HG03469 (cell line): ENCODE results near the gene SLIT3.

Experiments used
- ATAC-seq: cut with Tn5 transposase; IDR thresholded peaks from one replicate; pipeline ENCODE4 v1.9.1; 2021; ENCODE audit warnings: mild to moderate bottlenecking, moderate library complexity, moderate number of reproducible peaks; ENCODE audit not compliant: unreplicated experiment

Gene SLIT3

GRCh38 chr5:168848569-168848968 is 452.4 kb downstream of the SLIT3 start:
- ATAC-seq, result no peak

DNA sequence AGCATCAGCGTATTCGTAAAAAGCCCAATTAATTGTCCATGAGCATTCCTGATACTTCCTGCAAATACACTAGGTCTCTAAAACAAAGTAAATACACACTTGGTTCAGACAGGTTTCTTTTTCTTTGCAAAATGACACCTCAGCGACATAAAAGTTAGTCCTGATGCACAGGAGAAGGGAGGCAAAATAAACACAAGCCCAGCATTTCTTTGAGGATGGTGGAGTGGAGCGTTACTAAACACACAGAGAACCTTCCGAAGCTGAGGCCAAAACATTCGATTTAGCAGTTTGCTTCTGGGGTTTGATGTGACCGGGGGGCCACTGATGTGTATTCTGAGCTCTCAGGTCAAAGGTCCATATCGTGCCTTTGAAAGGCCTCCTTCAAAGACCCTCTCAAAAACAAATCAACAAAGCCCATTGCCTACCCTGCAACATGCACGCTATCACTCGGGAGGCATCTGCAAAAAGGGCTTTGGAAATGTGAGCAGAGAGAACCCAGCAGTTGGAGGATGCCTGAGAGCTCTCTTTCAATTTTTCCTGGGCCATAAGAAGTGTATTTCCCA is 453.3 kb downstream of the SLIT3 start:
- no peak for ATAC-seq

GRCh38 chr5:168844922-168845296 is 456.0 kb downstream of the SLIT3 start:
- ATAC-seq, result no peak

DNA sequence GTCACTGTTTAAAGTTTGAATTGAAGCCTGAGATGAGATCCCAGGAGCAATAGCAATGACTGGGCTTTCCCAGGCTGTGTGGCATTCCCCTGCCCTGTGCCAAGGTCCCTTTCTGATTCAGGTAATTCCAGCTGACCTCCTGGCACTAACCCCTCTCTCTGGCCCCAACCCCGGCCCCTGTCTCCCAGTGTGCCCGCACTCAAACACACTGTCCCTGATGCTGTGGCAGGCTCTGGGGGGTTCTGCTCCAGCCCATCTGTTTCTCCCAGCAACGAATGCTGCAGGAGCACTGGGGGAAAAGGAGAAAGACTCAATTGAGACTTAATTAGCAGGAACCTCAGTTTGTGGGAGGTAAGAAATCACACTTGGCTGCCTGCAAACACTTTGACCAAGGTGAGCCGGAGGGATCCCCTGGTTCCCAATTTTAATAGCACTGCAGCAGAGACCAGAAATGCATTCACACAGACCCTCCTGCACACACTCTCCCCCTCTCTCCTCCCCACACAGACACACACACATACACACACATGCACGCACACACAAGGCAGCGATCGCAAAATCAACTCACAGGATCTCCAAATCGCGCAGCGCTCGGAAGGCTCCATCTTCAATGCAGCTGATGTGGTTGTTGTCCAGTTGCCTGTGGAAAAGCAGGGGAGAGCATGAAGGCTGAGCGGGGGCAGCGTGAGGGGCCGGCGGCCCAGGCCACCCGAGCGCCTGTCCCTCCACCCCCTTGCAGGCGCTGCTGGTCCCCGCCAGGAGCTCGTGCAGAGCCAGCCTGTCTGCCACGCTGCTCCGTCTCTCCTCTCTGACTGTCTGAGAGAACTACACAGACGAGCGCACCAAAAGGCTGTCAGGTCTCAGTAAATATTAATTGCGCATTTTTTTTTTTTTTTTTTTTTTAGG is 456.7 kb downstream of the SLIT3 start:
- ATAC-seq, result no peak

- no peak for ATAC-seq
Observed at GRCh38 chr5:168843277-168844015, 457.5 kb downstream of the SLIT3 start.

- no peak for ATAC-seq
Observed at GRCh38 chr5:168842571-168843205, 458.3 kb downstream of the SLIT3 start.

- ATAC-seq, result no peak
Observed at GRCh38 chr5:168837852-168838251, 463.1 kb downstream of the SLIT3 start.

- ATAC-seq, result no peak
Observed at GRCh38 chr5:168836603-168837231, 464.2 kb downstream of the SLIT3 start.

DNA sequence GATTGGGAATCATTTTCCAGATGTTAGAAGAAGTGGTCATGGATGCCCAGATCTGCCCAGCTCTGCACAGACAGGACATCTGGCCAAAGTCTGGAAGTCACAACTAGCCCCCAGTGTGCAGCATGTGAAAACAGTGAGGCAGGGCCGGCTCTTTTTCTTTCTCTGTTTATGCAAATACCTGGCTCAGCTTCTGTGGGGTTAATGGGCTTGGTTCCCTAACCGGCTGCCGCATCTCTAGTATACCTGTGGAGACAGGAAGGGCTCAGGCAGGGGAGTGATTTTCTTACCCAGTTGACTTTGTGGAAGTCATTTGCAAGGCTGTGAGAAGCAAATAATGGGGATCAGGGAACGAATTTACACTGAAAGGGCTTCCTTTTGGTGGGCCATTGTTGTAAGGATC is 467.0 kb downstream of the SLIT3 start:
- ATAC-seq, result no peak

DNA sequence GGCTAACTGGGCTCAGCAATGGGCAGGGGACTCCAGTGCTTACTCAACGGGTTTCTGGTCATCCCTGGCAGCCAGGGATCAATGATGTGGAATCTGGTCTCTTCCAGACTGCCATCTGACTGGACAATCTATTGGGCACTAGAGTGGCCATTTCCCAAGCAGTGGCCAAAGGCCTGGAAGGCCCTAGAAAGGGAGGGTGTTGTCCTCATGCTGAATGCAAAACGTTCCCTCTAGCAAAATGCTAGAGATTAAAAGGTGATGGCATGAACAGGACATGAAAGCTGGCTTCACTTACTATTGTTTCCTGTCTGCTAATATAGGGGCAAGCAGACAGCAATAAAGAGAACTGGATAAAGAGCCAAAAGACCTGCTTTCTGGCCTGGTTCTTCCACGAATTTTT is 467.6 kb downstream of the SLIT3 start:
- no peak for ATAC-seq

GRCh38 chr5:168832308-168832707 is 468.6 kb downstream of the SLIT3 start:
- no peak for ATAC-seq

GRCh38 chr5:168831383-168831782 is 469.6 kb downstream of the SLIT3 start:
- ATAC-seq, result no peak

DNA sequence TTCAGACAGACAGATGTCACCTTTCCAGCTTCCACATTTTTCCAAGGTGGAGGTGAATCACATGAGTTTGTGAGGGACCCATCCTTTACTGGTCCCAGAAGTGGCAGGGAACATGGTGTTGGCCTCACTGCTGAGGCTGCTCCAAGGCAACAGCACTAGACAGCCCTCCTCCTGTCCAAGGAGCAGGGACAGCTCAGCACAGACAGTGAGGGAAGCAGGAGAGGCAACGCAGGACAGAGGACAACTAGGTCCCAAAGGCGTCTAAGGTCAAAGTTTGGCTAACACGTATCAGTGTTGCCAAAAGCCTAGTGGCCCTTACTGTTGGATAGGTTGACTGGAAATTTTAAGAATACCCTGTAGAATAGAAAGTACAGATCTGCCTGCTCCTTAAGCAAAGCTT is 470.1 kb downstream of the SLIT3 start:
- no peak for ATAC-seq

- ATAC-seq, result no peak
Observed at GRCh38 chr5:168829922-168830417, 471.0 kb downstream of the SLIT3 start.

GRCh38 chr5:168829044-168829443 is 471.9 kb downstream of the SLIT3 start:
- no peak for ATAC-seq

DNA sequence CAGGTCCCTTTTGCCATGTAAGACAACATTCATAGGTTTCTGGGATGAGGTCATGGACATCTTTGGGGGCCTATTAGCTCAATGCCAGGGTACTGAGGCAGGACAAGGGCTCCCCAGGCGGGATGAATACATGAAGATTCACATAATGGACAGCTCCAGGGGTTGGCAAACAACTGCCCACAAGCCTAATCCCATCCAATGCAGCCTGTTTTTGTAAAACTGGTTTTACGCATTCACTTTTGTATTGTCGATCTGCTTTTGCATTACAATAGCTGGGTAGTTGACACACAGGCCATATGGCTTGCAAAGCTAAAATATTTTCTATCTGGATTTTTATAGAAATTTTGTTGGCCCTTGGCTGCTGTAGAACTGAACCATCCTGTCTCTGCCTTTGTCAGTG is 473.3 kb downstream of the SLIT3 start:
- no peak for ATAC-seq

DNA sequence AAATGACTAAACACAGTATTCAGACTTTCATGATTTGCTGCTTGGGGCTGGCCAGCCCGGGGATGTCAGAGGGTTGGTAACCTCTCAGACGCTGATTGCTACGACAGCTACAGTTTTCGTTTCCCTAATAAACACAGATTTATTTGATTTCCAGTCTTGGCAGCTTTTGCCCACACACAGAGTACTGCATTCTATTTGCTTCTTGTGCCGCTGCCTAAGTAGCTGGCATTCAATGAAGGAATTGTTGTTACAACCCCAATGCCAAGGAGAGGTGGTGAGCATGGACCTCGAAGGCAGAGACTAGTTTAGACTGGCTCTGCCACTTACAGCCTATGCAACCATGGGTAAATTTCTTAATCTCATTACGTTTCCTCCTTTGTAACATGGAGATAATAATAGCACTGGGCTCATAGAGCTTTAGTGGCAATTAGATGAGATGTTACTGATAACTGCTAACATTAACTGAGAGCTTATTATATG is 474.7 kb downstream of the SLIT3 start:
- ATAC-seq, result no peak

- ATAC-seq, result no peak
Observed at GRCh38 chr5:168822745-168823281, 478.1 kb downstream of the SLIT3 start.

GRCh38 chr5:168822248-168822744 is 478.6 kb downstream of the SLIT3 start:
- ATAC-seq, result no peak

DNA sequence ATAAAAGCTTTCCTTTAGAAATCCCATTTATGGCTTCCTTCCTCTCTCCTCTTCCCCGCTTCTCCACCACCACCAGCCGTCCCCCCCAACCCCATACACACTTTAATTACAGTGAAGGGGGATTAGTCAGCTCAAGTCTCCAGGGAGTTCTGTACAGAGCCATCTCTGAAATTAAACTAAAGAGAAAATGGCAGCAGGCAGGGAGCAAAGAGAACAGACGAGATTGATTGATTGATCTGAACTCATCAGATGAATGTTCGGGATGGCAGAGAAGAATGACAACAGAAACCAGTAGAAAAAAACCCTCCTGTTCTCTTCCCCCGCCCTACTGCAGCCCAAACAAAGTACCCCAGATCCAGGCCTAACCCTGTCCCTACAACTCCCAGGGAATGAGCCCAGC is 480.1 kb downstream of the SLIT3 start:
- no peak for ATAC-seq
